Measurements from ENCODE around the gene PEX10.

GRCh38 chr1:2409745-2410144 lies 2.6 kb downstream of the PEX10 start:
- TF ChIP-seq, protein P1, sequence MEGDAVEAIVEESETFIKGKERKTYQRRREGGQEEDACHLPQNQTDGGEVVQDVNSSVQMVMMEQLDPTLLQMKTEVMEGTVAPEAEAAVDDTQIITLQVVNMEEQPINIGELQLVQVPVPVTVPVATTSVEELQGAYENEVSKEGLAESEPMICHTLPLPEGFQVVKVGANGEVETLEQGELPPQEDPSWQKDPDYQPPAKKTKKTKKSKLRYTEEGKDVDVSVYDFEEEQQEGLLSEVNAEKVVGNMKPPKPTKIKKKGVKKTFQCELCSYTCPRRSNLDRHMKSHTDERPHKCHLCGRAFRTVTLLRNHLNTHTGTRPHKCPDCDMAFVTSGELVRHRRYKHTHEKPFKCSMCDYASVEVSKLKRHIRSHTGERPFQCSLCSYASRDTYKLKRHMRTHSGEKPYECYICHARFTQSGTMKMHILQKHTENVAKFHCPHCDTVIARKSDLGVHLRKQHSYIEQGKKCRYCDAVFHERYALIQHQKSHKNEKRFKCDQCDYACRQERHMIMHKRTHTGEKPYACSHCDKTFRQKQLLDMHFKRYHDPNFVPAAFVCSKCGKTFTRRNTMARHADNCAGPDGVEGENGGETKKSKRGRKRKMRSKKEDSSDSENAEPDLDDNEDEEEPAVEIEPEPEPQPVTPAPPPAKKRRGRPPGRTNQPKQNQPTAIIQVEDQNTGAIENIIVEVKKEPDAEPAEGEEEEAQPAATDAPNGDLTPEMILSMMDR (IDR thresholded peaks at IDR 0.05; ENCODE audit: poor library complexity, severe bottlenecking): no peak
- TF ChIP-seq REST (IDR thresholded peaks at IDR 0.05; ENCODE audit: borderline replicate concordance): no peak

All from neural cell (in vitro differentiated cells).